Dedifferentiated amniotic fluid mesenchymal stem cell (primary cell): ENCODE results near the gene ARFGAP3.

ENCODE experiments used
- DNase-seq: peaks from one replicate; pipeline ENCODE4 v3.0.0-alpha.2; 2016; ENCODE audit errors: extremely low spot score

ARFGAP3 gene

GRCh38 chr22:42819412-42820044 lies 37.5 kb downstream of the ARFGAP3 start:
- no peak for DNase-seq

GRCh38 chr22:42817556-42817955 lies 39.5 kb downstream of the ARFGAP3 start:
- DNase-seq: peak; percentile 47

- DNase-seq: no peak
These were observed 40.7 kb downstream of the ARFGAP3 start for GRCh38 chr22:42816336-42816735.

- DNase-seq: no peak
These were observed 42.5 kb downstream of the ARFGAP3 start for GRCh38 chr22:42814616-42815015.

- DNase-seq: no peak
These were observed 42.9 kb downstream of the ARFGAP3 start for GRCh38 chr22:42814215-42814614.

- no peak for DNase-seq
These were observed 43.6 kb downstream of the ARFGAP3 start for GRCh38 chr22:42813501-42813900.

GRCh38 chr22:42811459-42811858 lies 45.6 kb downstream of the ARFGAP3 start:
- no peak for DNase-seq

- no peak for DNase-seq
These were observed 48.6 kb downstream of the ARFGAP3 start for GRCh38 chr22:42808521-42808920.

- no peak for DNase-seq
These were observed 49.9 kb downstream of the ARFGAP3 start for GRCh38 chr22:42807185-42807584.

GRCh38 chr22:42805998-42806830 lies 50.9 kb downstream of the ARFGAP3 start:
- no peak for DNase-seq

- DNase-seq: no peak
These were observed 51.8 kb downstream of the ARFGAP3 start for GRCh38 chr22:42805016-42805997.

GRCh38 chr22:42803389-42803788 lies 53.7 kb downstream of the ARFGAP3 start:
- no peak for DNase-seq

GRCh38 chr22:42801252-42802080 lies 55.6 kb downstream of the ARFGAP3 start:
- no peak for DNase-seq

- DNase-seq: no peak
These were observed 56.4 kb downstream of the ARFGAP3 start for GRCh38 chr22:42800451-42801251.

- no peak for DNase-seq
These were observed 57.3 kb downstream of the ARFGAP3 start for GRCh38 chr22:42799461-42800405.

- no peak for DNase-seq
These were observed 58.0 kb downstream of the ARFGAP3 start for GRCh38 chr22:42799061-42799460.

- DNase-seq: no peak
These were observed 60.1 kb downstream of the ARFGAP3 start for GRCh38 chr22:42797011-42797410.

- no peak for DNase-seq
These were observed 61.0 kb downstream of the ARFGAP3 start for GRCh38 chr22:42796081-42796480.
